Neutrophil (primary cell): Measurements from ENCODE around the gene QKI.

ENCODE experiments used
- H3K27ac ChIP-seq: fragments of 200-600 bp; sonication (generic); 2 replicates; pipeline ENCODE4 v1.5.1; 2016; ENCODE audit warnings: mild to moderate bottlenecking, moderate library complexity
- H3K27me3 ChIP-seq: fragments of 200-600 bp; sonication (generic); 2 replicates; pipeline ENCODE4 v1.6.0; 2016; ENCODE audit warnings: mild to moderate bottlenecking
- H3K36me3 ChIP-seq: fragments of 200-600 bp; sonication (generic); 2 replicates; pipeline ENCODE4 v1.5.1; 2017
- H3K4me1 ChIP-seq, 2 experiments: fragments of 200-600 bp in 1 of 2; sonication (generic) in 1 of 2; 1 replicate in 1 of 2; 2 replicates in 1 of 2; pipeline versions ENCODE4 v1.5.1 to v1.6.1; 2013 to 2016; ENCODE audit warnings: low read depth in 1 of 2, low read length in 1 of 2, mild to moderate bottlenecking in 1 of 2, moderate library complexity in 1 of 2; ENCODE audit not compliant: control insufficient read depth in 1 of 2, insufficient read depth in 1 of 2
- H3K4me3 ChIP-seq, 2 experiments: fragments of 200-600 bp in 1 of 2; sonication (generic) in 1 of 2; 1 replicate in 1 of 2; 2 replicates in 1 of 2; pipeline ENCODE4 v1.5.1; 2013 to 2016; ENCODE audit warnings: low read depth in 1 of 2, low read length in 1 of 2, mild to moderate bottlenecking in 1 of 2, moderate library complexity in 1 of 2
- H3K9me3 ChIP-seq: fragments of 200-600 bp; sonication (generic); 2 replicates; pipeline ENCODE4 v1.5.1; 2016
- CTCF ChIP-seq: fragments of 200-600 bp; sonication (generic); IDR thresholded peaks from 2 replicates; pipeline ENCODE4 v1.5.1; 2016; ENCODE audit warnings: antibody characterized with exemption

Gene QKI

GRCh38 chr6:163386329-163386908, 28.1 kb upstream of the QKI start:
- Histone ChIP-seq H3K9me3 (no peaks in the 10 kb centered on the region), H3K27ac (no peak overlapping the region), H3K36me3 (no peaks in the 10 kb centered on the region), H3K4me3 (no peak overlapping the region), H3K4me1 (peaks cover 41% of the 10 kb centered on the region in 2 experiments), H3K27me3 (no peaks in the 10 kb centered on the region)
- TF ChIP-seq CTCF, result no peak

- no peak for TF ChIP-seq CTCF
- Histone ChIP-seq H3K36me3 (no peaks in the 10 kb centered on the region), H3K27ac (no peak overlapping the region), H3K4me3 (no peak overlapping the region), H3K4me1 (peaks cover 41 to 44% of the 10 kb centered on the region in 2 experiments), H3K27me3 (no peaks in the 10 kb centered on the region), H3K9me3 (no peaks in the 10 kb centered on the region)
Observed at GRCh38 chr6:163387317-163387716, 27.2 kb upstream of the QKI start.

GRCh38 chr6:163389354-163389753, 25.2 kb upstream of the QKI start:
- Histone ChIP-seq H3K36me3 (no peaks in the 10 kb centered on the region), H3K4me3 (no peak overlapping the region), H3K27me3 (no peaks in the 10 kb centered on the region), H3K4me1 (peaks cover 40 to 43% of the 10 kb centered on the region in 2 experiments), H3K27ac (peak overlapping the region; percentile 79), H3K9me3 (no peaks in the 10 kb centered on the region)
- no peak for TF ChIP-seq CTCF

GRCh38 chr6:163390770-163391169, 23.7 kb upstream of the QKI start:
- no peak for TF ChIP-seq CTCF
- Histone ChIP-seq H3K9me3 (no peaks in the 10 kb centered on the region), H3K4me1 (peaks cover 32 to 35% of the 10 kb centered on the region in 2 experiments), H3K27ac (peak overlapping the region; percentile 79), H3K4me3 (peak overlapping the region in 1 of 2 experiments; percentile 17), H3K36me3 (no peaks in the 10 kb centered on the region), H3K27me3 (no peaks in the 10 kb centered on the region)

GRCh38 chr6:163391985-163392384, 22.5 kb upstream of the QKI start:
- no peaks in the 10 kb centered on the region for H3K9me3 ChIP-seq
- no peaks in the 10 kb centered on the region for H3K36me3 ChIP-seq
- H3K27ac ChIP-seq, result no peak overlapping the region
- peaks cover 38 to 45% of the 10 kb centered on the region in 2 experiments for H3K4me1 ChIP-seq
- no peaks in the 10 kb centered on the region for H3K27me3 ChIP-seq
- H3K4me3 ChIP-seq, result no peak overlapping the region
- no peak for TF ChIP-seq CTCF

GRCh38 chr6:163392533-163392932, 22.0 kb upstream of the QKI start:
- TF ChIP-seq CTCF, result no peak
- Histone ChIP-seq H3K9me3 (no peaks in the 10 kb centered on the region), H3K4me1 (peaks cover 40 to 46% of the 10 kb centered on the region in 2 experiments), H3K27ac (no peak overlapping the region), H3K27me3 (no peaks in the 10 kb centered on the region), H3K4me3 (no peak overlapping the region), H3K36me3 (no peaks in the 10 kb centered on the region)
